ENCODE results near the gene ACSM6. TPM values are rescaled to one million over a fixed set of nuclear protein-coding genes. Genes with fewer than 3 reads are reported as not detected.

The ACSM6 gene
- total RNA-seq, 6 experiments from 2014 or later, result 0.12 TPM; not detected in 5

- no peak overlapping the region for H3K27ac ChIP-seq
- no peaks in the 10 kb centered on the region for H3K27me3 ChIP-seq
- intact Hi-C loops (cut with DNase I), result no loop called here
- no peaks in the 10 kb centered on the region for H3K4me1 ChIP-seq
- DNase-seq (no peak), ATAC-seq (no peak)
- 100% methylated on average over 3 of the region's 3 CpGs for WGBS (ENCODE audit: insufficient coverage, low coverage, low lambda C conversion rate, missing lambda C conversion rate)
- TF ChIP-seq POLR2A (IDR thresholded peaks at IDR 0.05), result no peak
- TF ChIP-seq CTCF (IDR thresholded peaks at IDR 0.05), result no peak
- H3K4me3 ChIP-seq, result no peak overlapping the region
- H3K36me3 ChIP-seq, result no peaks in the 10 kb centered on the region
- H3K9me3 ChIP-seq, result no peaks in the 10 kb centered on the region
Measured at GRCh38 chr10:95211606-95212279, 17.7 kb downstream of the ACSM6 start.

GRCh38 chr10:95214369-95214768 is 20.3 kb downstream of the ACSM6 start:
- WGBS (ENCODE audit: insufficient coverage, low coverage, low lambda C conversion rate, missing lambda C conversion rate), result 73% methylated on average over 2 of the region's 2 CpGs

GRCh38 chr10:95214793-95215192 is 20.8 kb downstream of the ACSM6 start:
- intact Hi-C loops (cut with DNase I), result no loop called here
- 65% methylated on average over 3 of the region's 3 CpGs for WGBS (ENCODE audit: insufficient coverage, low coverage, low lambda C conversion rate, missing lambda C conversion rate)
- TF ChIP-seq CTCF (IDR thresholded peaks at IDR 0.05) (no peak), POLR2A (IDR thresholded peaks at IDR 0.05) (no peak)
- no peaks in the 10 kb centered on the region for H3K9me3 ChIP-seq
- no peaks in the 10 kb centered on the region for H3K27me3 ChIP-seq
- ATAC-seq, result no peak
- no peaks in the 10 kb centered on the region for H3K4me1 ChIP-seq
- no peak overlapping the region for H3K4me3 ChIP-seq
- H3K36me3 ChIP-seq, result no peaks in the 10 kb centered on the region
- DNase-seq, result no peak
- no peak overlapping the region for H3K27ac ChIP-seq

More at GRCh38 chr10:95214369-95214768, 20.3 kb downstream of the ACSM6 start:
- Histone ChIP-seq H3K9me3 (no peaks in the 10 kb centered on the region), H3K4me3 (no peak overlapping the region), H3K4me1 (no peaks in the 10 kb centered on the region), H3K27ac (no peak overlapping the region), H3K36me3 (no peaks in the 10 kb centered on the region), H3K27me3 (no peaks in the 10 kb centered on the region)
- no peak for ATAC-seq
- no peak for DNase-seq
- TF ChIP-seq CTCF (IDR thresholded peaks at IDR 0.05), result no peak
- no peak for TF ChIP-seq POLR2A (IDR thresholded peaks at IDR 0.05)
- intact Hi-C loops (cut with DNase I), result no loop called here

- no peak for ATAC-seq
Measured at GRCh38 chr10:95217476-95217875, 23.4 kb downstream of the ACSM6 start.

More at GRCh38 chr10:95217476-95217875, 23.4 kb downstream of the ACSM6 start:
- H3K4me1 ChIP-seq, result no peaks in the 10 kb centered on the region
- no peak for DNase-seq
- no peaks in the 10 kb centered on the region for H3K36me3 ChIP-seq
- no peak overlapping the region for H3K27ac ChIP-seq
- intact Hi-C loops (cut with DNase I), result no loop called here
- no peaks in the 10 kb centered on the region for H3K9me3 ChIP-seq
- H3K27me3 ChIP-seq, result no peaks in the 10 kb centered on the region
- H3K4me3 ChIP-seq, result no peak overlapping the region
- WGBS (ENCODE audit: insufficient coverage, low coverage, low lambda C conversion rate, missing lambda C conversion rate), result 46% methylated on average over 1 of the region's 1 CpG
- no peak for TF ChIP-seq POLR2A (IDR thresholded peaks at IDR 0.05)
- no peak for TF ChIP-seq CTCF (IDR thresholded peaks at IDR 0.05)

Data from right lobe of liver (tissue), 6 donors.